ENCODE data around the gene SMARCAD1. TPM values are rescaled to one million over a fixed set of nuclear protein-coding genes. Genes with fewer than 3 reads are reported as not detected.
"Not testable (repeated sequence)": the region's sequence is repeated elsewhere in the genome, so short reads cannot be mapped to it uniquely, and the experiment has no call there.

The SMARCAD1 gene
- total RNA-seq, 1 donor from 2014 or later, result 38.0 TPM

DNA sequence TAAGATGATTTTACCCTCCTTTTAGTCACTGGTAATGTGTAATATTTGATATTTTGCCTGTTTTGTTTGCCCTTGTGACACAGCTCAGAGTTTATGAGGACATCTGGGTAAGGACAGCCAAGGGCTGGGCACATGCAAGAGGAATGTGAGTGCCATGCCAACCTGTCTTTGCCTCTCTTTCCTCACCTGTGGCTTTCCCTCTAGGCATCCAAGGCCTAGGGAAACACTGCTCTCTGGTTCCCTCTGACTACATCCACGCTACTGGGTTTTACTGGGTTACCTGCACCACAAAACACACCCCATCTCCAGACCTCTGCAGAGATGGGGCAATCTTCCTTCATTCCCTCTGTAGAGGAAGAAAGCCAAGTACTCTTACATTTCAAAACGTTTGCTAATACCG lies 127.3 kb downstream of the SMARCAD1 start:
- Histone ChIP-seq H3K4me3 (ENCODE audit: low read depth, low read length) (no peak overlapping the region), H3K36me3 (ENCODE audit: control insufficient read depth, insufficient read depth, low read length) (no peaks in the 10 kb centered on the region), H3K27me3 (ENCODE audit: control insufficient read depth, insufficient read depth, low read length) (no peaks in the 10 kb centered on the region)
- no peak for DNase-seq (ENCODE audit: low read depth)
- TF ChIP-seq, protein P1, sequence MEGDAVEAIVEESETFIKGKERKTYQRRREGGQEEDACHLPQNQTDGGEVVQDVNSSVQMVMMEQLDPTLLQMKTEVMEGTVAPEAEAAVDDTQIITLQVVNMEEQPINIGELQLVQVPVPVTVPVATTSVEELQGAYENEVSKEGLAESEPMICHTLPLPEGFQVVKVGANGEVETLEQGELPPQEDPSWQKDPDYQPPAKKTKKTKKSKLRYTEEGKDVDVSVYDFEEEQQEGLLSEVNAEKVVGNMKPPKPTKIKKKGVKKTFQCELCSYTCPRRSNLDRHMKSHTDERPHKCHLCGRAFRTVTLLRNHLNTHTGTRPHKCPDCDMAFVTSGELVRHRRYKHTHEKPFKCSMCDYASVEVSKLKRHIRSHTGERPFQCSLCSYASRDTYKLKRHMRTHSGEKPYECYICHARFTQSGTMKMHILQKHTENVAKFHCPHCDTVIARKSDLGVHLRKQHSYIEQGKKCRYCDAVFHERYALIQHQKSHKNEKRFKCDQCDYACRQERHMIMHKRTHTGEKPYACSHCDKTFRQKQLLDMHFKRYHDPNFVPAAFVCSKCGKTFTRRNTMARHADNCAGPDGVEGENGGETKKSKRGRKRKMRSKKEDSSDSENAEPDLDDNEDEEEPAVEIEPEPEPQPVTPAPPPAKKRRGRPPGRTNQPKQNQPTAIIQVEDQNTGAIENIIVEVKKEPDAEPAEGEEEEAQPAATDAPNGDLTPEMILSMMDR (IDR thresholded peaks at IDR 0.05; ENCODE audit: insufficient read depth, low read length, poor library complexity, severe bottlenecking), result no peak

DNA sequence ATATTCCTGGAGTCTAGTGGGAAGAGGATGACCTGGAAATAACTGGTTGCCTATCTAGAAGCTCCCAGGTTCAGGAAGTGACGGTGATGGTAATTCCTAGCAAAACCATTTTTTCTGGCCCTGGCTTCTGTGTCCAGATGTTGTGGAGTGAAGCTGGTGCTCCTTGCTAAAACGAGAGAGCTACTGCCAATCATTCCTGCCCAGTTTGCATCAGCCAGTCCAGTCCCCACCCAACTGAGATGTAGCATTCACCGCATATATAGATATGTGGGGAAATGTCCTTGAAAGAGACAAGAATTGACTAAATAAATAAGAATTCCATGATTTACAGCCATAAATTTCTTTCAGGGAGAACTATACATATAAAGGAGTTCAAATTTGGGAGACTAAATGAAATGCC lies 128.6 kb downstream of the SMARCAD1 start:
- no peaks in the 10 kb centered on the region for H3K36me3 ChIP-seq (ENCODE audit: control insufficient read depth, insufficient read depth, low read length)
- DNase-seq (ENCODE audit: low read depth), result no peak

DNA sequence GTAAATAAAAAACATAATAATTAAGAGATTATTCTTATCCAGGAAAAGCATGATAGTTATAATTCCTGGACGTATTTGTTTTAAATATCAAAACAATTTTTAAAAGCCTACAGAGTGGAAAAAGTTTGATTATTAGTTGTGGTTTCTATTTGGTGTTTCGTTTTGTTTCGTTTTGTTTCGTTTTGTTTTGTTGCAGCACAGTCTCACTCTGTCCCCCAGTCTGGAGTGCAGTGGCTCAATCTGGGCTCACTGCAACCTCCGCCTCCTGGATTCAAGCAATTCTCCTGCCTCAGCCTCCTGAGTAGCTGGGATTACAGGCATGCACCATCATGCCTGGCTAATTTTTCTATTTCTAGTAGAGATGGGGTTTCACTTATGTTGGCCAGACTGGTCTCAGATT lies 129.1 kb downstream of the SMARCAD1 start:
- not testable (repeated sequence) for H3K36me3 ChIP-seq (ENCODE audit: control insufficient read depth, insufficient read depth, low read length); DNase-seq (ENCODE audit: low read depth); H3K27me3 ChIP-seq (ENCODE audit: control insufficient read depth, insufficient read depth, low read length); H3K4me3 ChIP-seq (ENCODE audit: low read depth, low read length)

More for the DNA sequence above, 128.6 kb downstream of the SMARCAD1 start:
- Histone ChIP-seq H3K27me3 (ENCODE audit: control insufficient read depth, insufficient read depth, low read length) (no peaks in the 10 kb centered on the region), H3K4me3 (ENCODE audit: low read depth, low read length) (no peak overlapping the region)
- TF ChIP-seq, protein P1 (IDR thresholded peaks at IDR 0.05; ENCODE audit: insufficient read depth, low read length, poor library complexity, severe bottlenecking), result no peak

DNA sequence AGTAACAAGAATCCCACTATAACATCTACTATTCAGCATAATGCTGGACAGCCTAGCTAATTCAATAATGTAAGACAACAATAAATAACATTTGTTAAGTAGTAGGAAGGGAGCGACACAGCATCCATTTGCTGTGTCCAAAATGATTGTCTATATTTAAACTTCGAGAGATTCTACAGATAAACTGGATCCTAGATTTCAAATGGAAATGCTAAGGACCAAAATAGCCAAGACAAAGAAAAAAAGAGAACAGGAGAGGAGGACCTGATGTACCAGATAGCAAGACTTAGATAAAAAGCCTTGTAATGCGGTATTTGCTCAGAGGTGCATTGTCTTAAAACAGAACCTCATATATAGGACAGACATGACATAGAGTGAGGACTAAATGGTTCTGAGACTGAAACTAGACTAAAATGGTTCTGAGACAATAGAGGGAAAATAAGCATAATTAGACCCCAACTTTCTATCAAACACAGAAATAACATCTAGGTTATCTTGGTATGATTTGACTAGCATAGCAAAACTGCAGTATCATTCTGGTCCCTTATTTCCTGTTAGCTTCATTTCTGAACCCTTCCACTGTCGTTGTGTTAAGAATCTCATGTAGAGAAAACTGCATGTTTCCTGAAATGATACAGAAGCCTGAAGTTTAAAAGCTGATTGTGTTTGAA lies 131.2 kb downstream of the SMARCAD1 start:
- TF ChIP-seq, protein P1 (IDR thresholded peaks at IDR 0.05; ENCODE audit: insufficient read depth, low read length, poor library complexity, severe bottlenecking), result no peak
- no peak for DNase-seq (ENCODE audit: low read depth)
- H3K27me3 ChIP-seq (ENCODE audit: control insufficient read depth, insufficient read depth, low read length), result no peaks in the 10 kb centered on the region
- H3K36me3 ChIP-seq (ENCODE audit: control insufficient read depth, insufficient read depth, low read length), result no peaks in the 10 kb centered on the region
- H3K4me3 ChIP-seq (ENCODE audit: low read depth, low read length), result no peak overlapping the region

DNA sequence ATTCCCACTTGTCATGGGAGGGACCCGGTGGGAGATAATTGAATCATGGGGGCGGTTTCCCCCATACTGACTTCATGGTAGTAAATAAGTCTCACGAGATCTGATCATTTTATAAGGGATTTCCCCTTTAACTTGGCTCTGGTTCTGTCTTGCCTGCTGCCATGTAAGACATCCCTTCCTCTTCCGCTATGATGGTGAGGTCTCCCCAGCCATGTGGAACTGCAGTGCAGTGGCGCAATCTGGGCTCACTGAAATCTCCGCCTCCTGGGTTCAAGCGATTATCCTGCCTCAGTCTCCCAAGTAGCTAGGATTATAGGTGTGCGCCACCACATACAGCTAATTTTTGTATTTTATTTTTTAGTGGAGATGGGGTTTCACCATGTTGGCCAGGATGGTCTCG lies 132.1 kb downstream of the SMARCAD1 start:
- DNase-seq (ENCODE audit: low read depth), result no peak
- Histone ChIP-seq H3K36me3 (ENCODE audit: control insufficient read depth, insufficient read depth, low read length) (no peaks in the 10 kb centered on the region), H3K4me3 (ENCODE audit: low read depth, low read length) (no peak overlapping the region), H3K27me3 (ENCODE audit: control insufficient read depth, insufficient read depth, low read length) (no peaks in the 10 kb centered on the region)
- TF ChIP-seq, protein P1 (IDR thresholded peaks at IDR 0.05; ENCODE audit: insufficient read depth, low read length, poor library complexity, severe bottlenecking), result no peak

Other genes starting within 250 kb of the SMARCAD1 start
- not detected in 2 replicates for gene HPGDS, start 135.0 kb downstream of the SMARCAD1 start, total RNA-seq
- gene PDLIM5, start 244.1 kb downstream of the SMARCAD1 start, total RNA-seq, result 75.3 and 87.1 TPM in 2 replicates

Measured in kidney epithelial cell (primary cell).